NCI-H82 treated with DMSO at 0.1 percent for 48 hours (cell line): ENCODE data around the gene TEX29.

Source experiments
- DNase-seq: peaks from one replicate; lab custom pipeline; 2025; ENCODE audit not compliant: unreplicated experiment; lab: John Stamatoyannopoulos, UW

Gene TEX29

GRCh38 chr13:111289251-111289650 lies 31.2 kb upstream of the TEX29 start:
- no peak for DNase-seq

DNA sequence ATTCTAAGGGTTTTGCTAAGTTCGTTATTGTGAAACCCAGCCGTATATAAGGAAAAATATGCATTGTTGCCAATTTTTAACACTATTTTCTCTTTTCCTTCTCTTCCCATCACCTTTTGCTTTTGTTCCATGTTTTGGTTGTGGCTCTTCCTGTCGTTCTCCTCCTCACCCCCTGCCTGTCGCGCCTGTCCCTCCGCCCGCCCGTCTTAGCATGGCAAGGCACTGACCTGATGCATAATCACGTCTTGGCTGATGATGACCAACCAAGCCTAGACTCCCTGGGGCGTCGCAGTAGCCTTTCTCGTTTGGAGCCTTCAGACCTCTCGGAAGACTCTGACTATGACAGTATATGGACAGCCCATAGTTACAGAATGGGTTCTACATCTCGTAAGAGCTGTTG lies 28.5 kb upstream of the TEX29 start:
- DNase-seq: no peak

DNA sequence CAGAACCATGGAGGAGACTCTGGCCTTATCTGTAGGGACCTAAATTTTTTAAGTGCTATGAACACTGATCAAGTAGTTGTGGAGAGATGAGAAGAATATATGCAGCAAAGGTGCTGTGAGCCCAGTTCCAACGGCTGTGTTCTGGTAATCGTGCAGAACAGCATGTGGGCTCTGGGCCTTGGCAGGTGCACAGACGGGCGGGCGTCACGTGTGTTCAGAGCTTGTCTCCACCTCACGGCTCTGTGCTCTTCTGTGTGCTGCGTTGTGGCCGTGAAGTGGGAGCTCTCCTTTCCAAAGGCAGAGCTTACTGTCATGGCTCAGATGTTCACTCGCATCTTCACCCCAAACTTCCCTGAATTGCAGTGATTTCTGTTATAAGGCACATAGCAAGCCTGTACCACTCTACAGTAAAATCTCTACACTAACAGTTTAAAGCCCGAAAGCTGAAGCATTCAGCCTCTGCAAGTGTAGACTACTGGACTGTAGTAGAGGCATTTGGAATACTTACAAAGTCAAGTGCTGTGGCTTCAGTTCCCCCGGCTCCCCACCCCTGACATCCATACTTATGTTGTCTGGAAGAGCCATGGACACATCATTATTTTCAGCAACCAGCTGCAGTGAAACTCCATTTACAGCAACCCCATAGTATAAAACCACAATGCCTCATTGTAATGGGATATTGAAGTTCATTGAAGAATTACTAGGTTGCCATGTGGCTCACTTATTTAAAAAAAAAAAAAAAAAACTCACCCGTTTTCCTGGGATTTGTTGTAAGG lies 27.5 kb upstream of the TEX29 start:
- DNase-seq: no peak

- DNase-seq: no peak
Observed at GRCh38 chr13:111295886-111296285, 24.6 kb upstream of the TEX29 start.

DNA sequence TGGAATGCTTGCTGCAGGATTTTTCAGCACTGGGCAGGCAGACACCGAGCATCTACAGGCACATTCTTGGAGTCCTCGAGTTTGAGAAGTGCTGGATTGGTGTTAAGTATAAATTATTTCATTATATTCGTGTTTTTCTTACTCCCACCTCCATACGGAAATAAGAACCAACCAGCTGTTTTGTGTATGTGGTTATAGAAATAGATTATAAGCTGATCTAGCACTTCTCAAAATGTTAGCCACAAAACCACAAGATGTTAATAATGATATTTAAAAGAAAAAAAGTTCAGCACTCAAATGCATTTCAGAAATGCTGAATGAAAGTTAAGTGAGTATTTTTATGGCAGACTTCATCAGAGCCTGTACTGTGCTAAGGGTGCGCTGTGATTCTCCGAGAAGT lies 24.0 kb upstream of the TEX29 start:
- no peak for DNase-seq

- no peak for DNase-seq
Observed at GRCh38 chr13:111298214-111298975, 22.0 kb upstream of the TEX29 start.

DNA sequence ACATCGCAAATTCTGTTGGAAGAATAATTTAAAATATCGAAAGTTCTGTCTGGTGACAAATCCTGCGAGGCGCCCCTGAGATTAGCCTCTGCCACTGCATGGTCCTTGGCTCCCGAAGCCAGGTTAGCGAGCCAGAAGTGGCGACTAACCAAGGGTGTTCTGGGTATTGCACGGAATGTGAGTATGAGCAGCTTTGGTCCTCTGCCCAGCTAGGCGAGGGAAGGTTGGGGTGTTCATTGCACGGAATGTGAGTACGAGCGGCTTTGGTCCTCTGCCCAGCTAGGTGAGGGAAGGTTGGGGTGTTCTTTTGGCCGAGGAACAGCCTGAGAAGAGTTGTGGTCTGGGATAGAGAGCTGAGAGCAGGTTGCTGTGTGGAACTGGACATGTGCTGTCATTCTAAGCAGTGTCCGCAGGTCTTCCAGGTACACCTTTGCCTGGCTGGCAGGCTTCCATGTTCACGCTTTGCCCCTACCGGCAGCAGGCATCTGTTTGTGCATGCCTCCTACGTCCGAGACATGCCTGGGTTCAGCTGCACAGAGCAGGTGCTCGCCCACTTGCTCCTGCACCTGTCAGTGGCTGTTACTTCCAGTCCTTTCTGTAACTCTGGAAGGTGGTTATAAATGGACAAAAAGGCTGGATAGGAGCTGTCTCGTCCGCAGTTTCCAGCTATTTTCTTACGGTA lies 18.3 kb upstream of the TEX29 start:
- DNase-seq: no peak

DNA sequence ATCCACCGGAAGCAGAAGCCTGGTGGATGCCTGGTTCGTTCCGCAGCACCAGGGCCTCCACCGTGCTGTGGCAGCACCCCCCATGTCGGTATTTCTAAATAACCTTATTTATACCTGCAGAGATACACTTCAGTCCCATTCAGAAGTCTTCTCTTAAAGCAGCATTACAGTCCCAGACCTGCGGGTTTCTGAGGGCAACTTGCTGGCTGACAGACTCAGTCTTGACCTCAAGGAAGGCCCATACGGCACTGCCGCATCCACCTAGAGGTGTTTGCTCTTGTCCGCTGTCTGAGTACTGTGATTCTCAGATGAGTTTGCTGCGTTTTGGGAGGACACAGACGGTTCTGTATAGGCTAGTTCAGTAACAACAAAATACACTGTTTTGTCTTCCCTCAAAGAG lies 16.9 kb upstream of the TEX29 start:
- no peak for DNase-seq

- no peak for DNase-seq
Observed at GRCh38 chr13:111304041-111304544, 16.3 kb upstream of the TEX29 start.

GRCh38 chr13:111304603-111305289 lies 15.7 kb upstream of the TEX29 start:
- DNase-seq: no peak

DNA sequence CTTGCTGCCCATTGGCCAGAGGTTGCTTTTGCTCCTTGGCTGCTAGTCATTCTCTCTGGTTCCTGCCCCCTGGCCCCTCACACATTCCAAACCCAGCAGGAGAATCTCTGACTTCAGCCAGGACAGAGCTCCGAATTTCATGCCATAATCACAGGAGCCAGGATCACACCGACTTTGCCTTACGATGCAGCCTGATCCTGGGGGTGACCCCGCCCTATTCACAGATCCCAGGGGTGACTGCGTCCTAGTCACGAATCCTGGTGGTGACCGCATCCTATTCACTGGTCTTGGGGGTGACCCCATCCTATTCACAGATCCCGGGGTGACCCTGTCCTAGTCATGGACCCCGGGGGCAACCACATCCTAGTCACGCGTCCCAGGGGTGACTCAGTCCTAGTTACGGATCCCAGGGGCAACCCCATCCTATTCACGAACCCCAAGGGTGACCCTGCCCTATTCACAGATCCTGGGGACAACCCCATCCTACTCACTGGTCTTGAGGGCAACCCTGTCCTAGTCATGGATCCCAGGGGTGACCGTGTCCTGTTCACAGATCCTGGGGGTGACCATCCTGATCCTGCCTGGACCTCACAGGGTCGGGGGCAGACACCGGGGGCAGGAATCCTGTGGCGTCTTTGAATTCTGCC lies 7.4 kb upstream of the TEX29 start:
- no peak for DNase-seq

GRCh38 chr13:111313911-111314425 lies 6.5 kb upstream of the TEX29 start:
- DNase-seq: no peak

DNA sequence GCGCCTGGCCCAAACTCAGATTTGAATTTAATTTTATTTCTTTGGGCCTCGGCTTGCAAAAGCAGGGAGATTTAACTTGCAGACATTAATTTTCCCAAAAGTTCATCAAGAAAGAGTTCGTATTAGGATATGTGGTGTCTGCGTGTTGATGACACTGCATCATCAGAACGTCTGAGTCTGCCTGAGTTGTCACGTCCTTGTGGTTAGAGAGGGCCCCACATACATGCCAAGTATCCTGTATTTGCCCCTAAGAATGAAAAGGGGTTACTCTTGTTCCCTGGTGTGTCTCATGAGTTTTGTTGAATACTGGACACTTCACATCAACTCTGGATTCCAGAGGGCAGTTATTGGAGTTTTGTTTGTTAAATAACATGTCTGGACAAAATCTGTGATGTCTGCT lies 5.6 kb upstream of the TEX29 start:
- no peak for DNase-seq

GRCh38 chr13:111315347-111315995 lies 5.0 kb upstream of the TEX29 start:
- no peak for DNase-seq

- no peak for DNase-seq
Observed at GRCh38 chr13:111316161-111316730, 4.2 kb upstream of the TEX29 start.

GRCh38 chr13:111317042-111317550 lies 3.3 kb upstream of the TEX29 start:
- DNase-seq: no peak

GRCh38 chr13:111317571-111318345 lies 2.7 kb upstream of the TEX29 start:
- DNase-seq: no peak

DNA sequence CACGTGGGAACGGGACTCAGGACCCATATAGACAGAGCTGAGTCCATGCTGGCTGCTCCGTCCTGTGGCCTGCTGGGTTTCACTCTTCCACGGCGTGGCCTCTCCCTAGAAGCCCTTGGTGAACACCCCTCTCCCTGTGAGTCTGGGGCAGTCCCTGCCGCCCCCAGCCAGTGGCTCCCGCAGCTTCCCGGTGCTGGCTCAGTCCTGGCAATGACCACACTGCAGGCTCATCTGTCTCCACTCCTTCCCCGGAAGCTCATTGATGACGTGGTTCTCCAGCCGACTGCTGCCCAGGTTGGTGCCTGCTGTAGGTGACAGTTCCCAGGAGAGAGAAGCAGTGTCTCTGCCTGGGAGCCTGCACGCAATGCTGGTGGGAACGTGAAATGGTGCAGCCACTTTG lies 2.1 kb upstream of the TEX29 start:
- DNase-seq: no peak

- DNase-seq: no peak
Observed at GRCh38 chr13:111319521-111319920, 921 bp upstream of the TEX29 start.
